Measurements from ENCODE around the gene MYO1H. TPM values are rescaled to one million over a fixed set of nuclear protein-coding genes. Genes with fewer than 3 reads are reported as not detected.

MYO1H gene
- total and polyA plus RNA-seq, 2 experiments from 2014 or later, result not detected

- H3K27me3 Mint-ChIP-seq (ENCODE audit: insufficient read depth, low read depth, poor library complexity), result no peaks in the 10 kb centered on the region
- DNase-seq (ENCODE audit: low spot score) (no peak), ATAC-seq (no peak)
- H3K9me3 Mint-ChIP-seq, result no peaks in the 10 kb centered on the region
- H3K79me2 ChIP-seq (replicated peaks; ENCODE audit: insufficient read depth), result no peaks in the 10 kb centered on the region
- no peaks in the 10 kb centered on the region for H3K9me2 ChIP-seq (ENCODE audit: insufficient read depth)
- no peaks in the 10 kb centered on the region for H4K20me1 ChIP-seq (replicated peaks; ENCODE audit: insufficient read depth)
- H3K36me3 Mint-ChIP-seq (ENCODE audit: low read depth), result no peaks in the 10 kb centered on the region
- TF ChIP-seq EZH2phosphoT487 (IDR thresholded peaks at IDR 0.05; ENCODE audit: unreplicated experiment) (no peak), POLR2AphosphoS5 (IDR thresholded peaks at IDR 0.05; ENCODE audit: low read depth) (no peak), ZNF462 (CRISPR knock-in tag; IDR thresholded peaks at IDR 0.05) (no peak), JUNB (IDR thresholded peaks at IDR 0.05; ENCODE audit: unreplicated experiment) (no peak), STAT1 (IDR thresholded peaks at IDR 0.05; ENCODE audit: unreplicated experiment) (no peak), ZNF114 (CRISPR knock-in tag; IDR thresholded peaks at IDR 0.05) (no peak), EZH2 (IDR thresholded peaks at IDR 0.05; ENCODE audit: low read depth, unreplicated experiment) (no peak), REST (IDR thresholded peaks at IDR 0.05; ENCODE audit: unreplicated experiment) (no peak), ZNF331 (CRISPR knock-in tag; IDR thresholded peaks at IDR 0.05; ENCODE audit: low read depth) (no peak), ETS1 (IDR thresholded peaks at IDR 0.05) (no peak)
- H2AFZ ChIP-seq, result peak overlapping the region; percentile 49; the same call in 1 of the 2 replicates
- H3K27ac ChIP-seq (ENCODE audit: low read depth), result no peak overlapping the region
- no peak overlapping the region for H3K4me3 Mint-ChIP-seq
- H3K4me1 Mint-ChIP-seq, result peaks cover 6% of the 10 kb centered on the region; the same call in 2 of the 3 replicates
- H3K4me3 ChIP-seq, result no peak overlapping the region
- H3K36me3 ChIP-seq (ENCODE audit: insufficient read depth), result no peaks in the 10 kb centered on the region
- no peak overlapping the region for H3K27ac Mint-ChIP-seq
- H3K4me1 ChIP-seq (ENCODE audit: insufficient read depth), result no peaks in the 10 kb centered on the region
- H3F3A ChIP-seq (replicated peaks; ENCODE audit: low read depth), result no peaks in the 10 kb centered on the region
- H3K4me2 ChIP-seq, result no peak overlapping the region
- H3K27me3 ChIP-seq (ENCODE audit: insufficient read depth), result no peaks in the 10 kb centered on the region
These were observed 18.7 kb upstream of the MYO1H start for GRCh38 chr12:109329003-109329402.

All from GM23338 (cell line).